ENCODE results near the gene DPYD. TPM values are rescaled to one million over a fixed set of nuclear protein-coding genes. Genes with fewer than 3 reads are reported as not detected.

The DPYD gene
- total and polyA plus RNA-seq, 4 donors = 17.7 to 99.3 (median 74.4) TPM

DNA sequence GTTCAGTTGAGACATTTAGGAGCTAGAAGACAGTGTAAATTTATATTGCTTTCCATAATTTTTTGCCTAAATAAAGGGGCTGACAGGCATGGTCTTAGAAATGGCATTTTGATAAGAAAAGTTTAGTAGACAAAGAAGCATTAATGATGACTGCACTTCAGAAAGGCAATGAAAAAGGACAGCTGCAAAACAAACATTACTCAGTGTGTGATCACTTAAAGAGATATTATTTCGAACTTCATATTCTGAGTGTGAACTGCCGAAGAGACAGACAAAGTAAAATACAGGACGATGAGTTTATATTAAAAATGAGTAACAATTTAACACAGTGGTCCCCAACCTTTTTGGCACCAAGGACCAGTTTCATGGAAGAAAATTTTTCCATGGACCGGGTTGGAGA, 243.1 kb downstream of the DPYD start:
- Histone ChIP-seq H3K9me3 (ENCODE audit: control insufficient read depth in 4 of 4, insufficient read depth in 3 of 4, low read length in 3 of 4) (no peaks in the 10 kb centered on the region), H3K27ac (ENCODE audit: low read depth in 1 of 2, low read length in 1 of 2) (no peak overlapping the region), H3K4me1 (ENCODE audit: control insufficient read depth in 5 of 5, insufficient read depth in 5 of 5, low read length in 5 of 5) (peaks cover 0 to 7% (median 0%) of the 10 kb centered on the region in 5 donors), H3K4me3 (no peak overlapping the region), H3K27me3 (ENCODE audit: control insufficient read depth in 3 of 3, insufficient read depth in 3 of 3, low read length in 2 of 3) (no peaks in the 10 kb centered on the region), H3K9ac (ENCODE audit: insufficient read depth in 1 of 2, low read length in 2 of 2) (no peak overlapping the region), H3K36me3 (ENCODE audit: control insufficient read depth in 4 of 4, insufficient read depth in 4 of 4, low read length in 4 of 4) (peaks cover 0 to 8% (median 1%) of the 10 kb centered on the region in 4 donors)
- DNase-seq (no peak), ATAC-seq (ENCODE audit: insufficient read depth, low FRiP score) (no peak)
- WGBS, 2 donors = 90 to 93% methylated on average over 4 of the region's 4 CpGs
- TF ChIP-seq, protein P1, sequence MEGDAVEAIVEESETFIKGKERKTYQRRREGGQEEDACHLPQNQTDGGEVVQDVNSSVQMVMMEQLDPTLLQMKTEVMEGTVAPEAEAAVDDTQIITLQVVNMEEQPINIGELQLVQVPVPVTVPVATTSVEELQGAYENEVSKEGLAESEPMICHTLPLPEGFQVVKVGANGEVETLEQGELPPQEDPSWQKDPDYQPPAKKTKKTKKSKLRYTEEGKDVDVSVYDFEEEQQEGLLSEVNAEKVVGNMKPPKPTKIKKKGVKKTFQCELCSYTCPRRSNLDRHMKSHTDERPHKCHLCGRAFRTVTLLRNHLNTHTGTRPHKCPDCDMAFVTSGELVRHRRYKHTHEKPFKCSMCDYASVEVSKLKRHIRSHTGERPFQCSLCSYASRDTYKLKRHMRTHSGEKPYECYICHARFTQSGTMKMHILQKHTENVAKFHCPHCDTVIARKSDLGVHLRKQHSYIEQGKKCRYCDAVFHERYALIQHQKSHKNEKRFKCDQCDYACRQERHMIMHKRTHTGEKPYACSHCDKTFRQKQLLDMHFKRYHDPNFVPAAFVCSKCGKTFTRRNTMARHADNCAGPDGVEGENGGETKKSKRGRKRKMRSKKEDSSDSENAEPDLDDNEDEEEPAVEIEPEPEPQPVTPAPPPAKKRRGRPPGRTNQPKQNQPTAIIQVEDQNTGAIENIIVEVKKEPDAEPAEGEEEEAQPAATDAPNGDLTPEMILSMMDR (IDR thresholded peaks at IDR 0.05; ENCODE audit: control extremely low read depth, extremely low read depth) = no peak

DNA sequence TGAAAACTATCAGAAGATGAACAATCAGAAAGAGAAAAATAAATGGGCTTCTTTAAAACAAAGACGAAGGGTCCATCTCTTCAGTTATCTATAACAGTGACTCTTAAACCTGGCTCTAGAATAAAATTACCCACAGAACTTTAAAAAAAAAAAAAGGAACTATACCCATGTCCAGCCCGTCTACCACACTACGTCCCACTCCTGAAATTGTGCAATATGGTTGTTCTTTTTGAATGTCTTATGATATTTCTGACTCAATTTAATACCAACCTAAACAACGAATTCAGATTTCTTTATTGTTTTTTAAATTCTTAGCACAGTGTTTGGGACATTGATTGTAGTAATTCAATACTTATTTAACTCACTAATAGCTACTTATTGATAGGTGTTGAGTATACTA, 246.3 kb downstream of the DPYD start:
- Histone ChIP-seq H3K27me3 (ENCODE audit: control insufficient read depth in 3 of 3, insufficient read depth in 3 of 3, low read length in 2 of 3) (no peaks in the 10 kb centered on the region), H3K4me3 (no peak overlapping the region), H3K9me3 (ENCODE audit: control insufficient read depth in 4 of 4, insufficient read depth in 3 of 4, low read length in 3 of 4) (no peaks in the 10 kb centered on the region), H3K36me3 (ENCODE audit: control insufficient read depth in 4 of 4, insufficient read depth in 4 of 4, low read length in 4 of 4) (peaks cover 0 to 4% (median 0%) of the 10 kb centered on the region in 4 donors), H3K9ac (ENCODE audit: insufficient read depth in 1 of 2, low read length in 2 of 2) (no peak overlapping the region), H3K4me1 (ENCODE audit: control insufficient read depth in 5 of 5, insufficient read depth in 5 of 5, low read length in 5 of 5) (no peaks in the 10 kb centered on the region), H3K27ac (ENCODE audit: low read depth in 1 of 2, low read length in 1 of 2) (no peak overlapping the region)
- 57 to 76% methylated on average over 4 of the region's 4 CpGs for WGBS, 2 donors
- TF ChIP-seq, protein P1 (IDR thresholded peaks at IDR 0.05; ENCODE audit: control extremely low read depth, extremely low read depth) = no peak
- ATAC-seq (ENCODE audit: insufficient read depth, low FRiP score) = no peak
- no peak for DNase-seq

DNA sequence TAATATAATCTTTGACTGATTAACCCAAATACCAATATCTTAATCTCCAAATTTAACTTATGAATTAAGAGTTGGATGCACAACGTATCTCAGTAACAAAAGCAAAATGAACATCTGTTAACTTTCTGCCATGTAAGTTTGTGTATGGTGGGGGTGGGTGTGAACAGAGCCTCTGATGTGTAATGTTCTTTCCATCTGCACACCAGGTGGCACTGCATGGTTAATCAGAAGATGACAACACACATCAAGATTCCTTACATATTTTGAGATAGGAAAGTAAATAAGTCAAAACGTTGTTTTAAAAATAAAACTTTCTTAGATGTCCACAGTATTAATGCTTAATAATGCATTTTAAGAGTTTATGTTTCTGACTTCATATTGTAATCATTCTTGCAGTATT, 251.9 kb downstream of the DPYD start:
- H3K27ac ChIP-seq (ENCODE audit: low read depth in 1 of 2, low read length in 1 of 2) = no peak overlapping the region
- H3K27me3 ChIP-seq (ENCODE audit: control insufficient read depth in 3 of 3, insufficient read depth in 3 of 3, low read length in 2 of 3) = no peaks in the 10 kb centered on the region
- WGBS, 2 donors = 51 to 65% methylated on average over 2 of the region's 2 CpGs
- no peaks in the 10 kb centered on the region for H3K36me3 ChIP-seq (ENCODE audit: control insufficient read depth in 4 of 4, insufficient read depth in 4 of 4, low read length in 4 of 4)
- H3K9me3 ChIP-seq (ENCODE audit: control insufficient read depth in 4 of 4, insufficient read depth in 3 of 4, low read length in 3 of 4) = no peaks in the 10 kb centered on the region
- H3K4me3 ChIP-seq = no peak overlapping the region
- no peak overlapping the region for H3K9ac ChIP-seq (ENCODE audit: insufficient read depth in 1 of 2, low read length in 2 of 2)
- TF ChIP-seq, protein P1 (IDR thresholded peaks at IDR 0.05; ENCODE audit: control extremely low read depth, extremely low read depth) = no peak
- peak in 1 of 3 donors; percentile 6 for DNase-seq
- no peak for ATAC-seq (ENCODE audit: insufficient read depth, low FRiP score)
- H3K4me1 ChIP-seq (ENCODE audit: control insufficient read depth in 5 of 5, insufficient read depth in 5 of 5, low read length in 5 of 5) = no peaks in the 10 kb centered on the region

DNA sequence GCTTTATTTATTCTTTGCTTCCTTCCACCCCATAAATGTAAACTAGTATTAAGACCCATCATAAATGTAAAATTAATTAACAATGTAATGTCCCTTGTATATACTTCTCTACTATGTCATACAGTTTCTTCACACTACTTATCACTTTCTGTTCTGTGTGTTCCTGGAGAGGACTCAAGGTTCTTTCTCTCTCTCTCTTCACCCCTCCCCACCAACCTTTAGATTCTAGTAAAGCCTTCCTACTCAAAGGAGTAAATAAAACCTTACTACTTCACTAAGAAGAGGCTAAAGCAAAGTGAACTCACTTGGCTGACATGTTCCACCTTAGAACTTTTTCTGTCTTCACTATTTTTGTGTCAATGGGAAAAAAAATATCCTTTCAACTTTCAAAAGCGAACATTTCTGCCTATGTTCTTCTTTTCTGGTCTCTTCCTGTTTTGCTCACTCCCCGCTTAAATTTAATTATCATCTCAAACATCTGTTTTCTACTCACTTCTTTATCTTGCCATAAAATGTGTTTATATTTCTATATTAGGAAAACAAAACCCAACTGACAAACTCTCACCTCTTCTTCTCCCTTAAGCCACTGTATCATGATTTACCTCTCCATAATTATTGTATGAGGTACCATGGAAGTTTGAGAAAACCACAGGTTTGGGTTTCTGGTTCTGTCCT, 260.3 kb downstream of the DPYD start:
- H3K9me3 ChIP-seq (ENCODE audit: control insufficient read depth in 4 of 4, insufficient read depth in 3 of 4, low read length in 3 of 4) = no peaks in the 10 kb centered on the region
- WGBS, 2 donors = 36 to 61% methylated on average over 2 of the region's 2 CpGs
- ATAC-seq (ENCODE audit: insufficient read depth, low FRiP score) (no peak), DNase-seq (no peak)
- no peaks in the 10 kb centered on the region for H3K27me3 ChIP-seq (ENCODE audit: control insufficient read depth in 3 of 3, insufficient read depth in 3 of 3, low read length in 2 of 3)
- H3K36me3 ChIP-seq (ENCODE audit: control insufficient read depth in 4 of 4, insufficient read depth in 4 of 4, low read length in 4 of 4) = no peaks in the 10 kb centered on the region
- H3K4me1 ChIP-seq (ENCODE audit: control insufficient read depth in 5 of 5, insufficient read depth in 5 of 5, low read length in 5 of 5) = no peaks in the 10 kb centered on the region
- H3K9ac ChIP-seq (ENCODE audit: insufficient read depth in 1 of 2, low read length in 2 of 2) = no peak overlapping the region
- TF ChIP-seq, protein P1 (IDR thresholded peaks at IDR 0.05; ENCODE audit: control extremely low read depth, extremely low read depth) = no peak
- no peak overlapping the region for H3K27ac ChIP-seq (ENCODE audit: low read depth in 1 of 2, low read length in 1 of 2)
- no peak overlapping the region for H3K4me3 ChIP-seq

Measured in lung (tissue), 12 donors.